ENCODE data around the gene PACRG.

Gene PACRG

GRCh38 chr6:162772466-162772865, 44.7 kb downstream of the PACRG start:
- H3K27ac ChIP-seq, result no peak overlapping the region
- no peak for DNase-seq (ENCODE audit: low spot score)
- ChIA-PET POLR2A (ENCODE audit: low non-redundant PET) (no interaction called here), CTCF (no interaction called here)
- TF ChIP-seq, protein P1, sequence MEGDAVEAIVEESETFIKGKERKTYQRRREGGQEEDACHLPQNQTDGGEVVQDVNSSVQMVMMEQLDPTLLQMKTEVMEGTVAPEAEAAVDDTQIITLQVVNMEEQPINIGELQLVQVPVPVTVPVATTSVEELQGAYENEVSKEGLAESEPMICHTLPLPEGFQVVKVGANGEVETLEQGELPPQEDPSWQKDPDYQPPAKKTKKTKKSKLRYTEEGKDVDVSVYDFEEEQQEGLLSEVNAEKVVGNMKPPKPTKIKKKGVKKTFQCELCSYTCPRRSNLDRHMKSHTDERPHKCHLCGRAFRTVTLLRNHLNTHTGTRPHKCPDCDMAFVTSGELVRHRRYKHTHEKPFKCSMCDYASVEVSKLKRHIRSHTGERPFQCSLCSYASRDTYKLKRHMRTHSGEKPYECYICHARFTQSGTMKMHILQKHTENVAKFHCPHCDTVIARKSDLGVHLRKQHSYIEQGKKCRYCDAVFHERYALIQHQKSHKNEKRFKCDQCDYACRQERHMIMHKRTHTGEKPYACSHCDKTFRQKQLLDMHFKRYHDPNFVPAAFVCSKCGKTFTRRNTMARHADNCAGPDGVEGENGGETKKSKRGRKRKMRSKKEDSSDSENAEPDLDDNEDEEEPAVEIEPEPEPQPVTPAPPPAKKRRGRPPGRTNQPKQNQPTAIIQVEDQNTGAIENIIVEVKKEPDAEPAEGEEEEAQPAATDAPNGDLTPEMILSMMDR (conservative IDR thresholded peaks at IDR 0.05; ENCODE audit: low read depth), result no peak

GRCh38 chr6:162773996-162774395, 46.2 kb downstream of the PACRG start:
- POLR2A ChIA-PET (ENCODE audit: low non-redundant PET), result no interaction called here
- no peak for DNase-seq (ENCODE audit: low spot score)
- CTCF ChIA-PET, result no interaction called here
- TF ChIP-seq, protein P1 (conservative IDR thresholded peaks at IDR 0.05; ENCODE audit: low read depth), result no peak
- no peak overlapping the region for H3K27ac ChIP-seq

DNA sequence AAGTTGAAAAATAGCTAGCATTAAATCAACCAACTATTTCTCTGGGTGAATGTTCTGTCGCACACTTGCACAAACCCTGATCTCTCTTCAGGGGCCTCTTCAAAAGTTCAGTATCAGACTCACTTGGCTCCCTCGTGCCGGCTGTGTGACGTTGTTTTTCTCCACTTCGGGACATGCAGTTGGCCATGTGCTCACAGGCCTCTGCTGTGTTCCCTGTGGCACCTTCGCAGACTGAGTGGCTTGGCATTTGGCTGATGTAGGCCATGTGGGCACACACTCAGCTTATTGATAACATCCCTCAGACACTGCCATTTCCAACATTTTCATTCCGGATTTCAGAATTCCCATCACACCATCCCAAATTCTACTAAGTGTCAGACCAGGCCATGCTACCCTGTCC, 49.3 kb downstream of the PACRG start:
- ChIA-PET CTCF (no interaction called here), POLR2A (ENCODE audit: low non-redundant PET) (no interaction called here)
- H3K27ac ChIP-seq, result no peak overlapping the region
- DNase-seq (ENCODE audit: low spot score), result no peak
- TF ChIP-seq, protein P1 (conservative IDR thresholded peaks at IDR 0.05; ENCODE audit: low read depth), result no peak

GRCh38 chr6:162778603-162779002, 50.8 kb downstream of the PACRG start:
- no peak overlapping the region for H3K27ac ChIP-seq
- CTCF ChIA-PET, result no interaction called here
- DNase-seq (ENCODE audit: low spot score), result no peak
- TF ChIP-seq, protein P1 (conservative IDR thresholded peaks at IDR 0.05; ENCODE audit: low read depth), result no peak
- POLR2A ChIA-PET (ENCODE audit: low non-redundant PET), result no interaction called here

GRCh38 chr6:162785632-162786242, 58.0 kb downstream of the PACRG start:
- TF ChIP-seq, protein P1 (conservative IDR thresholded peaks at IDR 0.05; ENCODE audit: low read depth), result no peak
- CTCF ChIA-PET, result no interaction called here
- no peak for DNase-seq (ENCODE audit: low spot score)
- H3K27ac ChIP-seq, result no peak overlapping the region
- POLR2A ChIA-PET (ENCODE audit: low non-redundant PET), result no interaction called here

- ChIA-PET CTCF (interaction anchor here (0.7 kb wide), 2 partner anchors 11 to 1577 kb away, joined by 3 to 5 read pairs; no protein-coding TSS in a partner anchor), POLR2A (ENCODE audit: low non-redundant PET) (no interaction called here)
- no peak for DNase-seq (ENCODE audit: low spot score)
- no peak overlapping the region for H3K27ac ChIP-seq
- TF ChIP-seq, protein P1 (conservative IDR thresholded peaks at IDR 0.05; ENCODE audit: low read depth), result no peak
Measured at GRCh38 chr6:162798546-162799266, 70.9 kb downstream of the PACRG start.

Measured in RWPE1 (cell line).